ENCODE measurements around the gene ANO1.

The ANO1 gene

DNA sequence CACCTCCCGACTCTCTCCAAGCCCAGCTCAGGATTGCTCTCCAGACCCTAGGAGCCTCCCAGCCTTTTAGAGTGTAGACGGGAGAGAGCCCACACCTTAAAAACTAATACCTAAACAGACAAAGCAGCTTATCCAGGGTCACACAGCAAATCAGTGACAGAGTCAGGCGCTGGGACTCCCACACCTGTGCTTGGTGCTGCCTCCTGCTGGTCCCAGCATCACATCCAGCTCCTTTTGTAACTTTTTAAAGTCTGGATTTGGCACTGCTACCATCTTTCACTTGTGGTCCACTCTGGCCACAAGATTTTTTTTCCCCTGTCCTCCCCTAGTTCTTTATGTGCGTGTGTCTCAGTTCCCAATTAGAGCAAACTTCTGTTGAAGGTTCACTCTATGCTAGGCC is 4.7 kb downstream of the ANO1 start:
- H4K20me1 ChIP-seq (ENCODE audit: insufficient read depth, low read length) = no peaks in the 10 kb centered on the region
- H3K9ac ChIP-seq (ENCODE audit: low read length) = no peak overlapping the region
- 0 out of 2 replicates have a peak, but pooled peaks cover 10% of the 10 kb centered on the region for H3K27me3 ChIP-seq (ENCODE audit: low read depth, low read length)
- no peaks in the 10 kb centered on the region for H3K36me3 ChIP-seq (replicated peaks; ENCODE audit: low read depth, low read length)
- no peaks in the 10 kb centered on the region for H3K79me2 ChIP-seq (ENCODE audit: low read length)
- TF ChIP-seq EZH2phosphoT487 (IDR thresholded peaks at IDR 0.05; ENCODE audit: low read depth) = no peak
- TF ChIP-seq, protein P1, sequence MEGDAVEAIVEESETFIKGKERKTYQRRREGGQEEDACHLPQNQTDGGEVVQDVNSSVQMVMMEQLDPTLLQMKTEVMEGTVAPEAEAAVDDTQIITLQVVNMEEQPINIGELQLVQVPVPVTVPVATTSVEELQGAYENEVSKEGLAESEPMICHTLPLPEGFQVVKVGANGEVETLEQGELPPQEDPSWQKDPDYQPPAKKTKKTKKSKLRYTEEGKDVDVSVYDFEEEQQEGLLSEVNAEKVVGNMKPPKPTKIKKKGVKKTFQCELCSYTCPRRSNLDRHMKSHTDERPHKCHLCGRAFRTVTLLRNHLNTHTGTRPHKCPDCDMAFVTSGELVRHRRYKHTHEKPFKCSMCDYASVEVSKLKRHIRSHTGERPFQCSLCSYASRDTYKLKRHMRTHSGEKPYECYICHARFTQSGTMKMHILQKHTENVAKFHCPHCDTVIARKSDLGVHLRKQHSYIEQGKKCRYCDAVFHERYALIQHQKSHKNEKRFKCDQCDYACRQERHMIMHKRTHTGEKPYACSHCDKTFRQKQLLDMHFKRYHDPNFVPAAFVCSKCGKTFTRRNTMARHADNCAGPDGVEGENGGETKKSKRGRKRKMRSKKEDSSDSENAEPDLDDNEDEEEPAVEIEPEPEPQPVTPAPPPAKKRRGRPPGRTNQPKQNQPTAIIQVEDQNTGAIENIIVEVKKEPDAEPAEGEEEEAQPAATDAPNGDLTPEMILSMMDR (IDR thresholded peaks at IDR 0.05; ENCODE audit: low read depth, low read length) = peak; percentile 32
- H3K4me2 ChIP-seq (ENCODE audit: low read length) = no peak overlapping the region
- H3K9me3 ChIP-seq (ENCODE audit: insufficient read depth, low read length) = no peaks in the 10 kb centered on the region
- no peak overlapping the region for H2AFZ ChIP-seq (ENCODE audit: low read depth, low read length)
- H3K4me1 ChIP-seq (ENCODE audit: low read length) = no peaks in the 10 kb centered on the region
- no peak overlapping the region for H3K4me3 ChIP-seq (ENCODE audit: low read length)
- no peak overlapping the region for H3K27ac ChIP-seq (ENCODE audit: low read length)

DNA sequence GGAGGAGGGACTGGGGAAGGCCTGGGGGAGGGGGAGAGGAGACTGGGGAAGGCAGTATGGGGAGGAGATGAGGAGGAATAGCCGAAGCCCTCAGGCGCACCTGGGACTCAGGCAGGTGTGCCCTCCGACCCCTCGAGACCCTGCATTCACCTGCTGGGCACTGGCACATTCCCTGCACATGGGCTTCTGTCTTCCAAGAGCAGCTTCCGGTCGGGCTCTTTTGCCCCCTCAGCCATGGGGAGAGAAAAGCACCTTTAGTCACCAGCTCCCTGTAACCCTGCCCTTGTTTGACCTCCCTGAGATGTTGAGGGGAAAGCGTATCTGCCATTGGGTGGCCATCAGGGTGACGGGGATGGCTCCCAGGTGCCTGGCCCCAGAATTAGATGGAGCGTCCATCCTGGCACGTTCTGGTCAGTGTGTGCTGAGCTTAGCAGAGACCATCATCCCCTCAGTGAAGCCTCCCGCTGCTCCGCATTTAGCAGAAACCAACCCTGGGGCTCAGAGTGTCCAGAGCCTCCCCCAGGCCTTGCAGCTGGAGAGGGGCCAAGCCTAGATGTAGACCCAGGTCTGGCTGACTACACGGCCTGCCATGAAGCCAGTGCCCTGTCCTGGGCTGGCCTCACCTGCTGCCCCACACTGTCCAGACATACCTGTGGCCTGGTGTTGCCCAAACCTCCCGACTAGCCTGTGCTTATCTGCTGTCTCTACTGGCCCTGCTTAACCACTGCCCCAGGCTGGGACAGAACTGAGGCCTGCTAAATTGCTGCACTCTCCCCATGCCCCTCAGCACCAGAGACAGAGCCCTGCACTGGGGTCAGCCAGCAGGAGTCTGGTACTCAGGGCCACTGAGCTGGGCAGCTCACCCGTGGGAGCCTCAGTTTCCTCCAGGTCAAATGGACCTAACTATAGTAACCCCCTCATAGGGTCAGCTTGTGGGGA is 6.2 kb downstream of the ANO1 start:
- no peak overlapping the region for H3K4me3 ChIP-seq (ENCODE audit: low read length)

DNA sequence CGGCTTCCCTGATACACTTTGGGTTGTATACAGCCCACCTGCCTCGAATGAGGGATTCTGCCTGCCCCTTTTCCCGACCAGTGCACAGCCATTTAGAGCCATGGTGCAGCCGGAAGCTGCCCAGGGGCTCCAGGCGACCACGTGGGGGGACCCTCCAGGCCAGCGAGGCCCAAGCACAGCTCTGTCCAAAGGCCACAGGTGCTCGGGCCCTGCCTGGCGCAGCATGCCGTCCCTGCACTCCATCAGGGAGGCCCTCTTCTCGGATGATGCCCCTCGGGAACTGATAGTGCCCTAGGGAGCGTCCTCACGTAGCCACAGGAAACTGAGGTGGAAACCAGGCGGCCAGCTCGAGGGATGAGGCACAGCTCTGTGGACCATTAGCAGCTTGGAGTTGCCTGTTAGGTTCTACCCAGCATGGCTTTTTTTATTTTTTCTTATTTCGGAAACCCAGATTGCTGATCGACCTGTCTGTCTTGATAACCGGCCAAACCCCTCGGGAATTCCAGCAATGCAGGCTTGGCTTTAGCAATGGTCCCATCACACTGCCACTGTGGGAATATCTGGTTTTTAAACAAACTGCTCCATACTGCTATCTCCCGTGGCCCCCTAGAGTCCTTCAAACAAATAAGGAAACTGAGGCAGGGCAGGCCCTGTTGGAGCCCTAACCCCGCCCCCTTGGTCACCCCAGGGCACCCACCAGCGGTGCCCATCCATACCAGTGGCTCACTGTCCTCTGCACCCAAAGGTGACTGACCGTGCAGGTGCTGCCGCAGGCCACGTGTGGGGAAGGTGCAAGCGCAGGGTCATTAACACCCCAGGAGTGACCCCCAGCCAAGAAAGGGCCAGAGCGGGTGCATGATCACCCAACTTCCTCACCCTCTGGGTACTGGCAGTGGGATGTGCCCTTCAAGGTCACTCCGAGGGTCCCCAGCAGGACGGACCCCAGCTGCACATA is 8.0 kb downstream of the ANO1 start:
- no peak for TF ChIP-seq EZH2phosphoT487 (IDR thresholded peaks at IDR 0.05; ENCODE audit: low read depth)
- TF ChIP-seq, protein P1 (IDR thresholded peaks at IDR 0.05; ENCODE audit: low read depth, low read length) = no peak
- Histone ChIP-seq H3K4me3 (ENCODE audit: low read length) (no peak overlapping the region), H3K27me3 (ENCODE audit: low read depth, low read length) (peaks cover 11% of the 10 kb centered on the region; the same call in 1 of the 2 replicates), H3K79me2 (ENCODE audit: low read length) (no peaks in the 10 kb centered on the region), H3K4me1 (ENCODE audit: low read length) (no peaks in the 10 kb centered on the region), H3K9ac (ENCODE audit: low read length) (no peak overlapping the region), H3K36me3 (replicated peaks; ENCODE audit: low read depth, low read length) (no peaks in the 10 kb centered on the region), H3K9me3 (ENCODE audit: insufficient read depth, low read length) (no peaks in the 10 kb centered on the region), H2AFZ (ENCODE audit: low read depth, low read length) (no peak overlapping the region), H3K27ac (ENCODE audit: low read length) (no peak overlapping the region), H3K4me2 (ENCODE audit: low read length) (no peak overlapping the region), H4K20me1 (ENCODE audit: insufficient read depth, low read length) (no peaks in the 10 kb centered on the region)

More for the DNA sequence above, 6.2 kb downstream of the ANO1 start:
- TF ChIP-seq EZH2phosphoT487 (IDR thresholded peaks at IDR 0.05; ENCODE audit: low read depth) = no peak
- TF ChIP-seq, protein P1 (IDR thresholded peaks at IDR 0.05; ENCODE audit: low read depth, low read length) = no peak
- no peaks in the 10 kb centered on the region for H3K36me3 ChIP-seq (replicated peaks; ENCODE audit: low read depth, low read length)
- no peaks in the 10 kb centered on the region for H3K79me2 ChIP-seq (ENCODE audit: low read length)
- no peaks in the 10 kb centered on the region for H3K4me1 ChIP-seq (ENCODE audit: low read length)
- no peaks in the 10 kb centered on the region for H4K20me1 ChIP-seq (ENCODE audit: insufficient read depth, low read length)
- no peak overlapping the region for H2AFZ ChIP-seq (ENCODE audit: low read depth, low read length)
- H3K9me3 ChIP-seq (ENCODE audit: insufficient read depth, low read length) = no peaks in the 10 kb centered on the region
- 0 out of 2 replicates have a peak, but pooled peaks cover 10% of the 10 kb centered on the region for H3K27me3 ChIP-seq (ENCODE audit: low read depth, low read length)
- no peak overlapping the region for H3K9ac ChIP-seq (ENCODE audit: low read length)
- no peak overlapping the region for H3K27ac ChIP-seq (ENCODE audit: low read length)
- H3K4me2 ChIP-seq (ENCODE audit: low read length) = no peak overlapping the region

Data from OCI-LY3 (cell line).